NCI-H2081 (cell line): ENCODE measurements around the gene SMPD1.
"Not testable (repeated sequence)": the region's sequence is repeated elsewhere in the genome, so short reads cannot be mapped to it uniquely, and the experiment has no call there.

Source experiments
- DNase-seq, 2 experiments: peaks; one replicate each; lab custom pipeline; 2025; lab: John Stamatoyannopoulos, UW

Gene SMPD1

DNA sequence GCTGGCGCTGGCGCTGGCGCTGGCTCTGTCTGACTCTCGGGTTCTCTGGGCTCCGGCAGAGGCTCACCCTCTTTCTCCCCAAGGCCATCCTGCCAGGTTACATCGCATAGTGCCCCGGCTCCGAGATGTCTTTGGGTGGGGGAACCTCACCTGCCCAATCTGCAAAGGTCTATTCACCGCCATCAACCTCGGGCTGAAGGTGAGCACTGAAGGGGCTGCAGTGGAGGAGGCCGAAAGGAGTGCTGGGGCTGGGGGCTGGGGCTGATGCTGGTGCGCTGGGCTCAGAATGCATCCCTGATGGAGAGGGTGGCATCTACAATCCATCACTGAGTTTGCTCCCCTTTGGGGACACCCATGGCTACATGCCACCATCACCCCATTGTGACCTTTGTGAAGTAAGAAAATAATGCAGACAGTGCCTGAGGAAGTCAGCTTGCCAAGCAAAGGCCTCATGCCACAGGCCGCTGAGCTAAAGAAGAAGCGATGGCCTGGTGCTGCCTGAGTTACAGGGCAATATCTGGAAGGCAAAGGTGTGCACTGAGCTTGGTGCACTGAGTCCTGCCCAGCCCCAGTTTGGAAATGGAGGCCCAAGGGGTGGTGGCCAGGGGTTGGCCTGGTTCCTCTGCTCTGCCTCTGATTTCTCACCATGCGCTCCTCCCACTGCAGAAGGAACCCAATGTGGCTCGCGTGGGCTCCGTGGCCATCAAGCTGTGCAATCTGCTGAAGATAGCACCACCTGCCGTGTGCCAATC, 620 bp downstream of the SMPD1 start:
- peak in 1 of 2 experiments; percentile 13 for DNase-seq

DNA sequence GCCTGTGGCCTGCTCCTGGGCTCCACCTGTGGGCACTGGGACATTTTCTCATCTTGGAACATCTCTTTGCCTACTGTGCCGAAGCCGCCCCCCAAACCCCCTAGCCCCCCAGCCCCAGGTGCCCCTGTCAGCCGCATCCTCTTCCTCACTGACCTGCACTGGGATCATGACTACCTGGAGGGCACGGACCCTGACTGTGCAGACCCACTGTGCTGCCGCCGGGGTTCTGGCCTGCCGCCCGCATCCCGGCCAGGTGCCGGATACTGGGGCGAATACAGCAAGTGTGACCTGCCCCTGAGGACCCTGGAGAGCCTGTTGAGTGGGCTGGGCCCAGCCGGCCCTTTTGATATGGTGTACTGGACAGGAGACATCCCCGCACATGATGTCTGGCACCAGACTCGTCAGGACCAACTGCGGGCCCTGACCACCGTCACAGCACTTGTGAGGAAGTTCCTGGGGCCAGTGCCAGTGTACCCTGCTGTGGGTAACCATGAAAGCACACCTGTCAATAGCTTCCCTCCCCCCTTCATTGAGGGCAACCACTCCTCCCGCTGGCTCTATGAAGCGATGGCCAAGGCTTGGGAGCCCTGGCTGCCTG, 1.4 kb downstream of the SMPD1 start:
- peak; percentile 46 to 77 for DNase-seq

DNA sequence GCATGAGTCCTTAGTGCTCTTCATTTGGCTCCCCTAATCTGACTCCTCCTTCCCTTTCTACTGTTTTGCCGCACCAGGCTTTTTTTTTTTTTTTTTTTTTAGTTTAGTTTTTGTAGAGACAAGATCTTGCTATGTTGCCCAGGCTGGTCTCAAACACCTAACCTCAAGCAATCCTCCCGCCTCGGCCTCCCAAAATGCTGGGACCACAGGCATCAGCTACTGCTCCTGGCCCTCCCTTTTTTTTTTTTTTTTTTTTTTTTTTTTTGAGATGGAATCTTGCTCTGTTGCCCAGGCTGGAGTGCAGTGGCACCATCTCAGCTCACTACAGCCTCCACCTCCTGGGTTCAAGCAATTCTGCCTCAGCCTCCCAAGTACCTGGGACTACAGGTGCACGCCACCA, 2.0 kb downstream of the SMPD1 start:
- not testable (repeated sequence) for DNase-seq

DNA sequence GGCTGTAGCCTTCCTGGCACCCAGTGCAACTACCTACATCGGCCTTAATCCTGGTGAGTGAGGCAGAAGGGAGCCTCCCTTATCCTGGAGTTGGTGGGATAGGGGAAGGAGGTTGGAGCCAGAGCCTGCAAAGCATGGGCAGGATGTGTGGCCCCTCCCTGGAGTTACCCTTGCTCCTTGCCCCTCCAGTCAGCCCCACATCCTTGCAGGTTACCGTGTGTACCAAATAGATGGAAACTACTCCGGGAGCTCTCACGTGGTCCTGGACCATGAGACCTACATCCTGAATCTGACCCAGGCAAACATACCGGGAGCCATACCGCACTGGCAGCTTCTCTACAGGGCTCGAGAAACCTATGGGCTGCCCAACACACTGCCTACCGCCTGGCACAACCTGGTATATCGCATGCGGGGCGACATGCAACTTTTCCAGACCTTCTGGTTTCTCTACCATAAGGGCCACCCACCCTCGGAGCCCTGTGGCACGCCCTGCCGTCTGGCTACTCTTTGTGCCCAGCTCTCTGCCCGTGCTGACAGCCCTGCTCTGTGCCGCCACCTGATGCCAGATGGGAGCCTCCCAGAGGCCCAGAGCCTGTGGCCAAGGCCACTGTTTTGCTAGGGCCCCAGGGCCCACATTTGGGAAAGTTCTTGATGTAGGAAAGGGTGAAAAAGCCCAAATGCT, 3.9 kb downstream of the SMPD1 start:
- DNase-seq, result no peak

DNA sequence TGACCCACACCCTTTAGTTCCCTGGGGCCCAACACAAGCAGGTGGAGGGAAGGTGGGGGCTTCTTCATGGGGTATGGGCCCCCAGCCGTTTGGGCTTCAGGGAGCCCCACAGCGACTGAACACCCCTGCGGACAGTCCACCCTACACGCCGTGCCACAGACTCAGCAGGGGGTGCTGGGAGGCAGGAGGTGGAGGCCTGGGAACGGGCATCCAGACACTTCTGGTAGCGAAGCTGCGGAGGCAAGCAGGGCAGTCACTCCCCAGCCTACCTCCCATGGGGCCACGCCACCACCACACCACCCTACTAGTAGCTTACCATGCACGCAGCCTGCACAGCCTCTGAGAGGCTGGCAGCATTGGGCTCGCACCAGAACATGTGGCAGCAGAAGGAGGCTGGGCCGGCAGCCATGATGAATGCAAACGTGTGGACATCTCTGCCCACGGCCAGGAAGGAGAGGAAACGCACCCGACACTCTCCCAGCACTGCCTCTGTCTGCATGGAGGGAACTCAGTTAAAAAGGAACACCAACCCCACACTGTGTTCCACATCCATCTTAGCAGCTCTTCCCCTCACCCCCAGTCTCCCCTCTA, 5.3 kb downstream of the SMPD1 start:
- DNase-seq, result no peak

DNA sequence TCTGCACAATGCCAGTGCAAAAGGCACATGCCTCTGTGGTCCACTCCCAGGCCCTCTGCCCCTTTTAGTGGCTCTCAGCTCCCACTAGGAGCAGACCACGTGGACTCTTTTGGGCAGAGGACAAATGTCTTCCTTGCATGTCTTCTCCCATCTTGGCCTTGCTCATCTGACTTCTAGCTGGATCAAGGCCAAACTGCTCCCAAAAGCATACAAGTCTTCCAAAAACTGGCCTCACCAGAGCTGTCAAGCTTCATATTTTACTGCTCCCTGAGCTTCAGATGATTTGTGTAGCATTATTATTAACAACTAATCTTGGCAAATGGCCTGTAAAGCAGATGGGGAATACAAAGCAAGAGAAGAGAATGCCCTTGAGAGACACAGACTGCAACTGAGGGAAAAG, 6.9 kb downstream of the SMPD1 start:
- DNase-seq, result no peak

DNA sequence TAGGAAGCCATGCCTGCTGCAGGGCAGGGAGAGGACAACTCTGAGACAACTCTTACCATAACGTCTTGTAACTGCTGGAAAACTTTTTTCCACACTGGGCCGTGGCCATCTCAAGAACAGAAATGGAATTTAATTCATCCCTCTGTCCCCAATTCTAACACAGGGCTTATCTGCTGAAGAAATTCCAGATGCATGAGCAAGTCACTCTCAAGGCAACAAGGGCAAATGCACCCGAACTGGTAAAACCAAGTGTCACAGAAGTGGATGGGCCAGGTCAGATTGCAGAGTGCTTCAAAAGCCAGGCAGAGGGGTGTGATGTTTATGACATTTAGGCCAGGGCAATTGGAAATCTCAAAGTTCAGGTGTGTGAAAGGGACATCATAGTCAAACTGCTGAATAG, 7.4 kb downstream of the SMPD1 start:
- no peak for DNase-seq

DNA sequence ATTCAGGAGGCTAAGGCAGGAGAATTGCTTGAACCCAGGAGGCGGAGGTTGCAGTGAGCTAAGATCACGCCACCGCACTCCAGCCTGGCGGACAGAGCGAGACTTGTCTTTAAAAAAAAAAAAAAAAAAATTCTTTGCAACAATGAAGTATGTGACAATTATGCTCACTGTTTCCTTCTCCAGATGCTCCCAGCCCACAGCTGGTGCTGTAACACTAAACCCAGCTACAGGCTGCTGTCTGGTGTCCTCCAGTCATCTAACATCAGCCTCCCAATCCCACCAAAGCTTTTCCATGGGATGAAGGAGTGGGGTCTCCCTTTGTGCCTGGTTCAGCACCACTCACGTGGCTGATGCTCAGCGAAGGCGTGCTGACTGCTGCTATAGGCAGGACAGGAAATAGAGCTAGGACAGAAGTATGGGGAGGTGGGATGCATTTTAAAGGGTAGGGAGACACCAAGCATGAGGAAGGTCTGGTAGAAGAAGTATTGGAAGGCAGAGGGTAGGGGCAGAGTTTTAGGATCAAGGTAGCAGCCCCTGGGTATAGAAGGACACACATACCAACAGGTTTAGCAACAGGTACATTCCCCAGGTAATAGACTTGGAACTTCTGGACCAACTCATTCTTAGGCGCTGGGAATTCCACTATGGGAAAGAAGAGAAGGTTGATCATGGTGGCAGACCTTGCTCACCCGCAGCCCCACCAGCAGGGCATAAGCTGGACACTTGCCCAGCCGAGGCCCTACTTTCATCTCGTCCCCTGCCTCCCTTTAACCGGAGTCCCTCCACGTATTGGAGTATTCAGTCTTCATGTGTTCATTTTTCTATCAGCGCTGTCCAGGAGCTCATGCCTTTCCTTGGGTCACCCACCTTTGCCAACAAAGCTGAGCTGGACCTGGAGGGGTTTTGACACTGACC, 10.4 kb downstream of the SMPD1 start:
- DNase-seq, result no peak

DNA sequence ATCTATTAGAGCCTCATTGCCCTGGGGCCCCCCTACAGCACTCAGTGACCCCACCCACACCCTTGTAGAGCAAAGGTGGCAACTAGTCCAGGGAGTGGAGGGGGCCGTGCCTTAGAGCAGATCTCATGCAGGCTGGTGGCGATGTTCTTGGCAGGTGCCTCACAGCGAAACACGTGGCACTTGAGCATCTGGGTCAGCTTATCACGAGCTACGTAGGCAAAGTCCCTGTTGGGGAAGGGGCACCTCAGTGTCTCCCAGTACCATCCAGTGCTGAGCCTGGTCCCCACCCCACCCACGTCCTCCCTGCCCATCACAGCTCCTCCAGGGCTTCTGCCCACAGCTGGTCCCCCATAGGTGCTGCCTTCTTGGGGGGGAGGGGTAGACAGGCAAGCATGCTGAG, 11.2 kb downstream of the SMPD1 start:
- no peak for DNase-seq

DNA sequence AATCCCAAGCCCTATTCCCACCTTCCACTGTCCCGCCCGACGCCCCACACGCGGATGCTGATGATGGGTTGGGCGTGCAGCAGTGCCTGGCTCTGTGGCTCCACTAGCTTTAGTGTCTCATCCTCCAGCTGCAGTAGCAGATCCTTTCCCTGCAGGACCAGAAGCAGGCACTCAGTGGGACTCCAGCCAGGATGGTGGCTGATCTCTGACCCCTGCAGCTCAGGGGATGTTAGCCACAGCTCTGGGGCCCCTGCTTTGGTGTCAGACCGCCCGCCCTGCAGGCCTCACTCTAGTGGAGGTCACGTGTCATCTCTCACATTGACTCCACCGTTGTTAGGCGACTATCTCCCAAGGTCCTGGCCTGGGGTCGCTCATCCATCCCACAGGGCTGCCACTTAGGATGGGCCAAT, 11.8 kb downstream of the SMPD1 start:
- no peak for DNase-seq

DNA sequence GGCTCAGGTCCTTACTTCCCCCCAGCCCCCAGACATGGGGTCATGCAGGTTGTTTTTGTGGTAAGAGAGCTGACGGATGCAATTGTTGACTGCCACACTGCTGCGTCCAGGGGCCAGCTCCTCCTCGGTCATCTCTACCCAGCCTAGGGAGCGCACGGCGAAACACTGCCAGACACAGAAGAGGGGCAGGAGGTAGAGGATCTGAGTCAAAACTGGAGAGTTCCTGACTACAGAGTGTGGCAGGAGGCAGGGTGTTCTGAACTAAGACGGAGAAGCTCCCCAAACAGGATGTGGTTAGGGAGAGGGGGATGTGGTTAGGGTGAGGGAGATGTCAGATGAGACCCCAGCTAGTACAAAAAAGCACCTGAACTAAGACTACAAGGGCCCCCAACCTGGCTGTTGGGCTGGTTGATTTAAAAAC, 12.3 kb downstream of the SMPD1 start:
- DNase-seq, result no peak

DNA sequence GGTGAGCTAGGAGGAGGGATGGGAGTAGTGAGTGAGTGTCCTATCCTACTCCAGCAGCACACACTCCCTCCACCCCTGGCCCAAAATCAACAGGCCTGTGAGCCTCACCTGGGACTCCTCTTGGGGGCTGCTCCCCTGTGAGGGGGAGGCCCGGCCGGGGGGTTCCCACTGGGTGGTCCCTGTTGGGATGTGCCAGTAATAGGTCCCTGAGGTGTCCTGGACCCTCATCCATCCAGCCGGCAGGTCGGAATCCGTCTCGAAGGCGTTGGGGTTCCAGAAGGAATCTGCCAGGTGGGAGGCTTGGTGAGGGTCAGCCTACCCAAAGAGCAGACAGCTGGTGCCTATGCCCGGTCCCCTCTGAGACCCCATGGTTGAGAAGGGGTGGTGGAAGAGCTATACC, 13.3 kb downstream of the SMPD1 start:
- no peak for DNase-seq

DNA sequence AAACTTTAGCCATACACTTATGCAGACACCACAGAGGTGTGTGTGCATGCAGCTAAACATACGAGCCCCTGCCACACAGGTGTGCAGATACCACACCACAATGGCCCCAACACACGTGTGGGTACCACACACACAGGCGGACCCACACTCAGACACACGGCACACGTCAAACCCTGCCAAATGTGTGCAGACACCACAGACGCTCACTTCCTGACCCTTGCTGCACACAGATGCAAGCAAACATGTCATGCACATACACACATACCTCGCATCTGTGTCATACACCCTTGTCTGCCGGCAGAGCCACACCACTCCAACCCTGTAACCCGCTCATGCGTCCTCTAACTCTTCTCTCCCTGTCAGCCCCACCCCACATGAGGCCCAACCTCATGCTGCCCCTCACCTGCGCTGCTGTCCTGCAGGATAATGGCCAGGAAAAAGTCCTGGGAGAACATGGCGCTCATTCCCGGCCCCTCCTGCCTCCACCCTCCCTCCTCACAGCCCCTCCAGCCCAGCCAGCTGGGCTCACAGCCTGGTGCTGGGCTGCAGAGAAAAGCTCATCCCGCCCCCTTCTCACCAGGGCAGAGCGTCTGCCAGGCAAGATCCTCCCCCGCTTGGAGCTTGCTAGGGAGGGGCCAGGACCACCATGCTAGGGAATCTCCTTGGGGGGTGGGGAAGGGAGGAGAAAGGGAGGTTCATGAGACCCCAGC, 14.2 kb downstream of the SMPD1 start:
- DNase-seq, result no peak

DNA sequence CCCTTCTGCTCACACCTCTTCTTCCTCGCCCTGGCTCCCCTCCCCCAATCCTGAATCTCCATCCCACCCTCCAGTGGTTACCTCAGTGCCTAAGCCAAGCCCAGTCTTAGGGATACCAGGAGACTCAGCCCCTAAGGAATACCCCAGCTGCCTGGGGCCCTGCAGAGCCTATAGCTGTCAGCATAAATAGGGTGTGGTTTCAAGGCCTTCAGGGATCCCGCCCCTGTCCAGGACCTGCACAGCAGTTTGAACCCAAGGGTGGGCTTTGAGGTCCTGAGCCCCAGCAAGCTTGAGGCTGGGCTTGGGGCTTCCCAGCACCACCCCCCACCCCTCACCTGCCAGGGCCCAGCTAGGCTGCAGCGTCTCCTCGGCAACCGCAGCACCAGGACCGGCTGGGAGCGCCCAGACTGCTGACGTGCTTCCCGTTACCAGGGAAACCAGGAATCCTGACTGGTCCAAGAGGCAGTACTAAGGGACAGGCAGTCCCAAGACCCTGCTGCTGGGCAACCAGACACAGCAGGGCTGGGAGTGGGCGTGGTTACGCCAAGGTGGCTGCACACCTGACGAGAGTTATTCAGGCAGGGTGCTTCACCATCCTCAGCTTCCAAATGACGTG, 14.9 kb downstream of the SMPD1 start:
- DNase-seq, result no peak

DNA sequence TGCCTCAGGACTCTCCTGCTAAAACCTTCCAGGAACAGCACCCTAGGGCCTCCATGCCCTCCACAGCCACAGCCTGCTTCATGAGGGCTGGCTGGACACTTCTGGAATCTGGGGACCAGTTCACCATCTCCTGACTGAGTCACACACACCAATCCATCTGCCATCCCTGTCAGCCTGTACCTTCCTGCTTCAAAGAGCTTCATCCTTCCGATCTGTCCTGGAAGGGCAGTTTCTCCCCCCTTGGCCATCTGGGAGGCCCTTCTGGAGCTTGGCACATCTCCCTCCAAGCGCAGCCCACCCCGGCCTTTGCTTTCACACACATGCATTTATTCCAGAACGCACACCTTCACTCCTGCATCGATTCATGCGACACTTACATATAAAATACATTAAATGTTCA, 15.6 kb downstream of the SMPD1 start:
- no peak for DNase-seq

DNA sequence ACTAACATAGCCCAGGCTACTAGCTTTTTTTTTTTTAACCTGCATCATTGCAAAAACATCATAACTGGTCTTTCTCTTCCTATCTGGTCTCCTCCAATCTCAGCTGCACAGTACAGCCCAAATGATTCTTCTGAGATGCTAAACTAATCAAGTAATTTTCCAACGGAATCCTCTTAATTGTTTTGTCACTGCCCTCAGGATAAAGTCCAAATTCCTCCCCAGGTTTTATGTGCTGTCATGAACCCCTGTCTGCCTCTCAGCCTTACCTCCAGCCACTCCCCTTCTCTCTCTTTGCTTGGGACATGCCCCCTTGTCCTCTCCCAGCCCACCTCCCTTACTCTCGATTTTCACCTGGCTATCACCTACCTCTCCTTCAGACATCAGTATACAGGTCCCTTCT, 16.1 kb downstream of the SMPD1 start:
- DNase-seq, result no peak

DNA sequence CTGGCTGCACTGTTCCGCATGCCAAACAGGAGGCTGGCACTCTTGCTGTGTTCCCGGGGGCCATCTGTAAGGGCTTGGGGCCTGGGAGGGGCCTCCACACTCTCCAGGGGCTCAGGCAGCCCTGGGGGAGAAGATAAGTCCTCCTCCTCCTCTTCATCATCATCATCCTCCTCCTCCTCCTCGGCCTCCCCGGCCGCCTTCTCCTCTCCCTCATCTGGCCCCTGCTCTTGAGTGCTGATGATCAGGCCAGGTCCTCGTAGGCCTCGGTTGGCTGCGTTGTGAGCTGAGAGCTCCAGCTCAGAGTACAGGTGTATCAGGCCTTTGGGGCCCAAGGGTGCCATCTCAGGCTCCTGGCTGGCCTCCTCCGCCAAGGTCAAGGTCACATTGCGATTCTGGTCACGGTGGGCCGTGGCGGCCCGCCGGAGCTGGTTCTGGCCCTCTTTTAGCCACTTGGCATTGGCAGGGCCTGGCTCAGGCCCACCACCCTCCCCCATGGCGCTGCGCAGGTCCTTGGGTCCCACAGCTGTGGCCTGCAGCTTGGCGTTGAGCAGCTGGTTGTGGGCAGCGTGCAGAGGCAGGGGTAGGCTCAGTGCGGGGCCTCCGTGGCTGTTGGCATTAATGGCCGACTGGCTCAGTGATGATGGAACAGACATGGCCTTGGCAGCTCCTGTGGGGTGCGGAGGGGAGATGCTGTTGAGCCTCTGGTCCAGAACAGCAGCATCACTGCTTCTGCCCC, 20.6 kb downstream of the SMPD1 start:
- no peak for DNase-seq

DNA sequence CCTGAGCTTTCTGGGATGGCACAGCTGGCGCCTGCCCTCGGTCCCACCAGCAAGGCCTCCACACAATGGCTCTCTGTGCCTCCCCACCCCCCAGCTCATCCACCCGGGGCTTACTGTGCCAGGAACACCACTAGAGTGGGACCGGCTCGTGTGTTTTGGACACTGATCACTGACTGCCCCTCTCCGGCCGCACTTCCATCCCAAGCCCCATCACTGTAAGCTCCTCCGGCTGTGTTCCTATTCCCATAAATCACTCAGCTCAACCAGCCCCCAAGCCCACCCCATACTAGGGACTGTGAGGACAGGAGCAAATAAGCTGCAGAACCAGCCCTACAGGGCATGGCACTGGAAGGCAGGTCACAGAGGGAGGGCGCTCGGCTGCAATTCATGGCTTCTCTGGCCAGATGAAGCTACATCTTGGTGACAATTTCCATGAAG, 21.3 kb downstream of the SMPD1 start:
- DNase-seq, result no peak

DNA sequence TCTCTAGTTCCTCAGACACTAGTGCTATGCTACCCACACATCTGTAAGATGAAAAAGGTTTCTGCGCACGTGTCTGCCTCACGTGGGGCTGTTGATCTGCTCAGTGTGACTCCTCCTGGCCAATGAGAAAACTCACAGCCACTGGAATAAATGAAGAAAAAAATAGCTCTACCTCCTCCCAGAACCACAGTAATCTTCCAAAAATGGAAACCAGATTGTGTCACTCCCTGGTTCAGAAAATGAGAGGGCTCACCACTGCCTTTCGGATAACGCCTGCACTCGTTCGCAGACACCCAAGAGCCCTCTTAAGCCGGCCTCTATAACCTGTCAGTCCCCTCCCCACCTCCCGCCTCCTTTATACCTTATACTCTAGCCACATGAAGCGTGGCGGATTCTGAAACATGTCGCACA, 23.5 kb downstream of the SMPD1 start:
- DNase-seq, result no peak

DNA sequence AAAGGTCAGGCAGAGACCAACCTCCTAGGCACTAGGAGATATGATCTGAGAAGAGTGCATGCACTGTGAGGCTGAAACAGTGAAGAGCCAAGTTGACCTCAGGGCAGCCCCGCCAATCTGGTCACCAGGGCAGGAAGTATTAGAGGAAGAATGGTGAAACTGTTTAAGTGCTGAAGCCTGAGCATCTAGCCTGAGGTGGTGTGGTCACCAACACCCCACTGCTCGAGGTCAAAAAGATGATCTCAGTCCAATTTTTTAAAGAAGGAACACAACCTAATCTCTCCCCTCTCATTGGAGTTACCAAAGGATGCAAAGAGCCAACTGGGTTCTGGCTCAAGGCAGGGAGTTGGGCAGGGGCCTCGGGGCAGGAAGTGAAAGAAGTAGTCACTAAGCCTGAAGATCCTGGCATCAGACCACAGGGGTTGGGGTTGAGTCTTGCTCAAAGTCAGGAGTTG, 24.6 kb downstream of the SMPD1 start:
- DNase-seq, result no peak
